WTC11 (cell line): Measurements from ENCODE around the gene TUT4. TPM values are rescaled to one million over a fixed set of nuclear protein-coding genes. Genes with fewer than 3 reads are reported as not detected.

Experiments
- ATAC-seq: fragments of 200-7000 bp; cut with Tn5 transposase; 2 replicates; pipeline ENCODE4 v1.10.0; 2021; ENCODE audit warnings: mild to moderate bottlenecking, moderate library complexity
- CTCF ChIA-PET: fragments of 300-600 bp; sonication (Branson Sonifier 250); formaldehyde crosslinking; loops from one replicate; lab custom pipeline; 2021; ENCODE audit warnings: antibody characterized with exemption; lab: Charles Lee
- POLR2A ChIA-PET: fragments of 350-600 bp; sonication (Branson Sonifier 250); formaldehyde crosslinking; loops from one replicate; lab custom pipeline; 2021; ENCODE audit warnings: antibody characterized with exemption; lab: Charles Lee
- DNase-seq: peaks from one replicate; pipeline ENCODE4 v3.0.0; 2021; ENCODE audit warnings: low spot score
- H3K27ac Mint-ChIP-seq: 2 replicates; pipeline ENCODE4 v1.8.0; 2021; ENCODE audit warnings: mixed read lengths
- H3K27me3 Mint-ChIP-seq: 2 replicates; pipeline ENCODE4 v1.8.0; 2021; ENCODE audit warnings: low read depth, mild to moderate bottlenecking, moderate library complexity, mixed read lengths
- H3K36me3 Mint-ChIP-seq: 2 replicates; pipeline ENCODE4 v1.8.0; 2021; ENCODE audit warnings: mixed read lengths
- H3K4me1 Mint-ChIP-seq: 2 replicates; pipeline ENCODE4 v1.8.0; 2022; ENCODE audit warnings: mixed read lengths
- H3K4me3 Mint-ChIP-seq: 2 replicates; pipeline ENCODE4 v1.8.0; 2021; ENCODE audit warnings: mild to moderate bottlenecking, moderate library complexity, mixed read lengths
- H3K9me3 Mint-ChIP-seq: 2 replicates; pipeline ENCODE4 v1.8.0; 2021; ENCODE audit warnings: mixed read lengths
- CREB1 ChIP-seq: sonication (generic); formaldehyde crosslinking; IDR thresholded peaks from 2 replicates; pipeline ENCODE4 v1.8.0; 2023; ENCODE audit warnings: mild to moderate bottlenecking, missing genetic modification reagents
- ELF4 ChIP-seq: sonication (generic); formaldehyde crosslinking; IDR thresholded peaks from 2 replicates; pipeline ENCODE4 v1.8.1; 2022; ENCODE audit warnings: low read depth, mild to moderate bottlenecking, moderate library complexity, missing genetic modification reagents
- FOXK1 ChIP-seq: sonication (generic); formaldehyde crosslinking; IDR thresholded peaks from 2 replicates; pipeline ENCODE4 v1.8.0; 2022; ENCODE audit warnings: mild to moderate bottlenecking, moderate library complexity, missing genetic modification reagents
- JUN ChIP-seq: sonication (generic); formaldehyde crosslinking; IDR thresholded peaks from 2 replicates; pipeline ENCODE4 v1.8.0; 2023; ENCODE audit warnings: mild to moderate bottlenecking, missing genetic modification reagents
- SOX15 ChIP-seq: fragments of 250-450 bp; sonication (Bioruptor Pico); IDR thresholded peaks from 2 replicates; pipeline ENCODE4 v1.9.0; 2021; ENCODE audit warnings: mild to moderate bottlenecking
- SP1 ChIP-seq: sonication (generic); formaldehyde crosslinking; conservative IDR thresholded peaks from 2 replicates; pipeline ENCODE4 v1.8.1; 2022; ENCODE audit warnings: missing genetic modification reagents
- ZNF121 ChIP-seq: sonication (generic); formaldehyde crosslinking; IDR thresholded peaks from 2 replicates; pipeline ENCODE4 v1.8.0; 2023; ENCODE audit warnings: missing genetic modification reagents
- ZNF263 ChIP-seq: sonication (generic); formaldehyde crosslinking; IDR thresholded peaks from 2 replicates; pipeline ENCODE4 v1.8.1; 2022; ENCODE audit warnings: low read depth, mild to moderate bottlenecking, moderate library complexity, missing genetic modification reagents
- ZNF671 ChIP-seq: fragments of 250-450 bp; sonication (Bioruptor Pico); IDR thresholded peaks from 2 replicates; pipeline ENCODE4 v1.8.0; 2021; ENCODE audit warnings: mild to moderate bottlenecking
- total RNA-seq: library from RNA; stranded (reverse); gene quantifications from 3 replicates; pipeline ENCODE4 v1.2.3, GENCODE V29; 2021
- TF ChIP-seq, protein P1 (sequence below): sonication (generic); formaldehyde crosslinking; IDR thresholded peaks from 2 replicates; pipeline ENCODE4 v1.8.0; 2022; ENCODE audit warnings: mild to moderate bottlenecking, missing genetic modification reagents
- TF ChIP-seq, protein P2 (sequence below): sonication (generic); formaldehyde crosslinking; IDR thresholded peaks from 2 replicates; pipeline ENCODE4 v1.8.1; 2023; ENCODE audit warnings: mild to moderate bottlenecking, missing genetic modification reagents, borderline replicate concordance
- TF ChIP-seq, protein P3 (sequence below): sonication (generic); formaldehyde crosslinking; IDR thresholded peaks from 2 replicates; pipeline ENCODE4 v1.8.0; 2023; ENCODE audit warnings: missing genetic modification reagents, mild to moderate bottlenecking, borderline replicate concordance
- TF ChIP-seq, protein P4 (sequence below): fragments of 250-450 bp; sonication (Bioruptor Pico); IDR thresholded peaks from 2 replicates; pipeline ENCODE4 v1.9.0; 2021; ENCODE audit warnings: mild to moderate bottlenecking, borderline replicate concordance
- TF ChIP-seq, protein P5 (sequence below): fragments of 250-450 bp; sonication (Bioruptor Pico); IDR thresholded peaks from 2 replicates; pipeline ENCODE4 v2.1.2; 2022; ENCODE audit warnings: mild to moderate bottlenecking, moderate library complexity
- TF ChIP-seq, protein P6 (sequence below): sonication (generic); formaldehyde crosslinking; IDR thresholded peaks from 2 replicates; pipeline ENCODE4 v1.8.1; 2022; ENCODE audit warnings: mild to moderate bottlenecking, missing genetic modification reagents, moderate library complexity, borderline replicate concordance
- TF ChIP-seq, protein P7 (sequence below): sonication (generic); formaldehyde crosslinking; IDR thresholded peaks from 2 replicates; pipeline ENCODE4 v1.8.0; 2023; ENCODE audit warnings: missing genetic modification reagents
- TF ChIP-seq, protein P8 (sequence below): sonication (generic); formaldehyde crosslinking; IDR thresholded peaks from 2 replicates; pipeline ENCODE4 v1.8.1; 2022; ENCODE audit warnings: low read depth, missing genetic modification reagents, borderline replicate concordance
- TF ChIP-seq, protein P9 (sequence below): sonication (generic); formaldehyde crosslinking; IDR thresholded peaks from 2 replicates; pipeline ENCODE4 v1.8.1; 2022; ENCODE audit warnings: mild to moderate bottlenecking, moderate library complexity, missing genetic modification reagents

Gene TUT4
- total RNA-seq, 1 experiment from 2014 or later = 63.3 TPM

DNA sequence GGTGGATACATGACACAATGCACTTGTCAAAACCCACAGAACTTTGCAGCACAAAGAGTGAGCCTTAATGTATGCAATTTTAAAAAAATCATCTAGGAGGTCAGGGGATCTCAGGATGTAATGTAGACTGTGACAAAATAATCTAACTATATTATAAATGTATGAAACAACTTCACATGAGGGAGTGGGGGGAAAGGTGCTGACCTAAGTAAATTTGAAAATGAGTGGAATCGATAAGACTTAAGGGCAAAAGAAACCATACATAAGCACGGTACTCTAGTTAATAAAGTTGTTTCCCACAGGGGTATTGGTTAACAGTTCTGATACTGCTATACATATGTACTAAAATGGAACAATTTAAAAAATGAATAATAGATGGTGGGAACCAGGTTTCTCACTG, 83.8 kb downstream of the TUT4 start:
- ATAC-seq = no peak
- peaks cover 9% of the 10 kb centered on the region for H3K36me3 Mint-ChIP-seq
- CTCF ChIA-PET = no interaction called here

More for the DNA sequence above, 83.8 kb downstream of the TUT4 start:
- no peaks in the 10 kb centered on the region for H3K9me3 Mint-ChIP-seq
- no peak for DNase-seq
- POLR2A ChIA-PET = interaction anchor here (0.7 kb wide), 1 partner anchor 164 kb away, joined by 4 read pairs; no protein-coding TSS in a partner anchor
- H3K27me3 Mint-ChIP-seq = no peaks in the 10 kb centered on the region
- H3K27ac Mint-ChIP-seq = no peak overlapping the region
- TF ChIP-seq ZNF671 (CRISPR knock-in tag) (no peak), CREB1 (no peak), SP1 (CRISPR knock-in tag) (no peak), SOX15 (CRISPR knock-in tag) (no peak), JUN (CRISPR knock-in tag) (no peak), ZNF121 (CRISPR knock-in tag) (no peak), FOXK1 (CRISPR knock-in tag) (no peak), ZNF263 (CRISPR knock-in tag) (no peak), ELF4 (CRISPR knock-in tag) (no peak)
- TF ChIP-seq, protein P1, sequence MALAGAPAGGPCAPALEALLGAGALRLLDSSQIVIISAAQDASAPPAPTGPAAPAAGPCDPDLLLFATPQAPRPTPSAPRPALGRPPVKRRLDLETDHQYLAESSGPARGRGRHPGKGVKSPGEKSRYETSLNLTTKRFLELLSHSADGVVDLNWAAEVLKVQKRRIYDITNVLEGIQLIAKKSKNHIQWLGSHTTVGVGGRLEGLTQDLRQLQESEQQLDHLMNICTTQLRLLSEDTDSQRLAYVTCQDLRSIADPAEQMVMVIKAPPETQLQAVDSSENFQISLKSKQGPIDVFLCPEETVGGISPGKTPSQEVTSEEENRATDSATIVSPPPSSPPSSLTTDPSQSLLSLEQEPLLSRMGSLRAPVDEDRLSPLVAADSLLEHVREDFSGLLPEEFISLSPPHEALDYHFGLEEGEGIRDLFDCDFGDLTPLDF (CRISPR knock-in tag) = no peak
- TF ChIP-seq, protein P2, sequence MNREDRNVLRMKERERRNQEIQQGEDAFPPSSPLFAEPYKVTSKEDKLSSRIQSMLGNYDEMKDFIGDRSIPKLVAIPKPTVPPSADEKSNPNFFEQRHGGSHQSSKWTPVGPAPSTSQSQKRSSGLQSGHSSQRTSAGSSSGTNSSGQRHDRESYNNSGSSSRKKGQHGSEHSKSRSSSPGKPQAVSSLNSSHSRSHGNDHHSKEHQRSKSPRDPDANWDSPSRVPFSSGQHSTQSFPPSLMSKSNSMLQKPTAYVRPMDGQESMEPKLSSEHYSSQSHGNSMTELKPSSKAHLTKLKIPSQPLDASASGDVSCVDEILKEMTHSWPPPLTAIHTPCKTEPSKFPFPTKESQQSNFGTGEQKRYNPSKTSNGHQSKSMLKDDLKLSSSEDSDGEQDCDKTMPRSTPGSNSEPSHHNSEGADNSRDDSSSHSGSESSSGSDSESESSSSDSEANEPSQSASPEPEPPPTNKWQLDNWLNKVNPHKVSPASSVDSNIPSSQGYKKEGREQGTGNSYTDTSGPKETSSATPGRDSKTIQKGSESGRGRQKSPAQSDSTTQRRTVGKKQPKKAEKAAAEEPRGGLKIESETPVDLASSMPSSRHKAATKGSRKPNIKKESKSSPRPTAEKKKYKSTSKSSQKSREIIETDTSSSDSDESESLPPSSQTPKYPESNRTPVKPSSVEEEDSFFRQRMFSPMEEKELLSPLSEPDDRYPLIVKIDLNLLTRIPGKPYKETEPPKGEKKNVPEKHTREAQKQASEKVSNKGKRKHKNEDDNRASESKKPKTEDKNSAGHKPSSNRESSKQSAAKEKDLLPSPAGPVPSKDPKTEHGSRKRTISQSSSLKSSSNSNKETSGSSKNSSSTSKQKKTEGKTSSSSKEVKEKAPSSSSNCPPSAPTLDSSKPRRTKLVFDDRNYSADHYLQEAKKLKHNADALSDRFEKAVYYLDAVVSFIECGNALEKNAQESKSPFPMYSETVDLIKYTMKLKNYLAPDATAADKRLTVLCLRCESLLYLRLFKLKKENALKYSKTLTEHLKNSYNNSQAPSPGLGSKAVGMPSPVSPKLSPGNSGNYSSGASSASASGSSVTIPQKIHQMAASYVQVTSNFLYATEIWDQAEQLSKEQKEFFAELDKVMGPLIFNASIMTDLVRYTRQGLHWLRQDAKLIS (CRISPR knock-in tag) = no peak
- TF ChIP-seq, protein P3, sequence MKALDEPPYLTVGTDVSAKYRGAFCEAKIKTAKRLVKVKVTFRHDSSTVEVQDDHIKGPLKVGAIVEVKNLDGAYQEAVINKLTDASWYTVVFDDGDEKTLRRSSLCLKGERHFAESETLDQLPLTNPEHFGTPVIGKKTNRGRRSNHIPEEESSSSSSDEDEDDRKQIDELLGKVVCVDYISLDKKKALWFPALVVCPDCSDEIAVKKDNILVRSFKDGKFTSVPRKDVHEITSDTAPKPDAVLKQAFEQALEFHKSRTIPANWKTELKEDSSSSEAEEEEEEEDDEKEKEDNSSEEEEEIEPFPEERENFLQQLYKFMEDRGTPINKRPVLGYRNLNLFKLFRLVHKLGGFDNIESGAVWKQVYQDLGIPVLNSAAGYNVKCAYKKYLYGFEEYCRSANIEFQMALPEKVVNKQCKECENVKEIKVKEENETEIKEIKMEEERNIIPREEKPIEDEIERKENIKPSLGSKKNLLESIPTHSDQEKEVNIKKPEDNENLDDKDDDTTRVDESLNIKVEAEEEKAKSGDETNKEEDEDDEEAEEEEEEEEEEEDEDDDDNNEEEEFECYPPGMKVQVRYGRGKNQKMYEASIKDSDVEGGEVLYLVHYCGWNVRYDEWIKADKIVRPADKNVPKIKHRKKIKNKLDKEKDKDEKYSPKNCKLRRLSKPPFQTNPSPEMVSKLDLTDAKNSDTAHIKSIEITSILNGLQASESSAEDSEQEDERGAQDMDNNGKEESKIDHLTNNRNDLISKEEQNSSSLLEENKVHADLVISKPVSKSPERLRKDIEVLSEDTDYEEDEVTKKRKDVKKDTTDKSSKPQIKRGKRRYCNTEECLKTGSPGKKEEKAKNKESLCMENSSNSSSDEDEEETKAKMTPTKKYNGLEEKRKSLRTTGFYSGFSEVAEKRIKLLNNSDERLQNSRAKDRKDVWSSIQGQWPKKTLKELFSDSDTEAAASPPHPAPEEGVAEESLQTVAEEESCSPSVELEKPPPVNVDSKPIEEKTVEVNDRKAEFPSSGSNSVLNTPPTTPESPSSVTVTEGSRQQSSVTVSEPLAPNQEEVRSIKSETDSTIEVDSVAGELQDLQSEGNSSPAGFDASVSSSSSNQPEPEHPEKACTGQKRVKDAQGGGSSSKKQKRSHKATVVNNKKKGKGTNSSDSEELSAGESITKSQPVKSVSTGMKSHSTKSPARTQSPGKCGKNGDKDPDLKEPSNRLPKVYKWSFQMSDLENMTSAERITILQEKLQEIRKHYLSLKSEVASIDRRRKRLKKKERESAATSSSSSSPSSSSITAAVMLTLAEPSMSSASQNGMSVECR (CRISPR knock-in tag) = no peak
- TF ChIP-seq, protein P4, sequence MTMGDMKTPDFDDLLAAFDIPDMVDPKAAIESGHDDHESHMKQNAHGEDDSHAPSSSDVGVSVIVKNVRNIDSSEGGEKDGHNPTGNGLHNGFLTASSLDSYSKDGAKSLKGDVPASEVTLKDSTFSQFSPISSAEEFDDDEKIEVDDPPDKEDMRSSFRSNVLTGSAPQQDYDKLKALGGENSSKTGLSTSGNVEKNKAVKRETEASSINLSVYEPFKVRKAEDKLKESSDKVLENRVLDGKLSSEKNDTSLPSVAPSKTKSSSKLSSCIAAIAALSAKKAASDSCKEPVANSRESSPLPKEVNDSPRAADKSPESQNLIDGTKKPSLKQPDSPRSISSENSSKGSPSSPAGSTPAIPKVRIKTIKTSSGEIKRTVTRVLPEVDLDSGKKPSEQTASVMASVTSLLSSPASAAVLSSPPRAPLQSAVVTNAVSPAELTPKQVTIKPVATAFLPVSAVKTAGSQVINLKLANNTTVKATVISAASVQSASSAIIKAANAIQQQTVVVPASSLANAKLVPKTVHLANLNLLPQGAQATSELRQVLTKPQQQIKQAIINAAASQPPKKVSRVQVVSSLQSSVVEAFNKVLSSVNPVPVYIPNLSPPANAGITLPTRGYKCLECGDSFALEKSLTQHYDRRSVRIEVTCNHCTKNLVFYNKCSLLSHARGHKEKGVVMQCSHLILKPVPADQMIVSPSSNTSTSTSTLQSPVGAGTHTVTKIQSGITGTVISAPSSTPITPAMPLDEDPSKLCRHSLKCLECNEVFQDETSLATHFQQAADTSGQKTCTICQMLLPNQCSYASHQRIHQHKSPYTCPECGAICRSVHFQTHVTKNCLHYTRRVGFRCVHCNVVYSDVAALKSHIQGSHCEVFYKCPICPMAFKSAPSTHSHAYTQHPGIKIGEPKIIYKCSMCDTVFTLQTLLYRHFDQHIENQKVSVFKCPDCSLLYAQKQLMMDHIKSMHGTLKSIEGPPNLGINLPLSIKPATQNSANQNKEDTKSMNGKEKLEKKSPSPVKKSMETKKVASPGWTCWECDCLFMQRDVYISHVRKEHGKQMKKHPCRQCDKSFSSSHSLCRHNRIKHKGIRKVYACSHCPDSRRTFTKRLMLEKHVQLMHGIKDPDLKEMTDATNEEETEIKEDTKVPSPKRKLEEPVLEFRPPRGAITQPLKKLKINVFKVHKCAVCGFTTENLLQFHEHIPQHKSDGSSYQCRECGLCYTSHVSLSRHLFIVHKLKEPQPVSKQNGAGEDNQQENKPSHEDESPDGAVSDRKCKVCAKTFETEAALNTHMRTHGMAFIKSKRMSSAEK (CRISPR knock-in tag) = no peak
- TF ChIP-seq, protein P5, sequence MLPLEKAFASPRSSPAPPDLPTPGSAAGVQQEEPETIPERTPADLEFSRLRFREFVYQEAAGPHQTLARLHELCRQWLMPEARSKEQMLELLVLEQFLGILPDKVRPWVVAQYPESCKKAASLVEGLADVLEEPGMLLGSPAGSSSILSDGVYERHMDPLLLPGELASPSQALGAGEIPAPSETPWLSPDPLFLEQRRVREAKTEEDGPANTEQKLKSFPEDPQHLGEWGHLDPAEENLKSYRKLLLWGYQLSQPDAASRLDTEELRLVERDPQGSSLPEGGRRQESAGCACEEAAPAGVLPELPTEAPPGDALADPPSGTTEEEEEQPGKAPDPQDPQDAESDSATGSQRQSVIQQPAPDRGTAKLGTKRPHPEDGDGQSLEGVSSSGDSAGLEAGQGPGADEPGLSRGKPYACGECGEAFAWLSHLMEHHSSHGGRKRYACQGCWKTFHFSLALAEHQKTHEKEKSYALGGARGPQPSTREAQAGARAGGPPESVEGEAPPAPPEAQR (CRISPR knock-in tag) = no peak
- TF ChIP-seq, protein P6, sequence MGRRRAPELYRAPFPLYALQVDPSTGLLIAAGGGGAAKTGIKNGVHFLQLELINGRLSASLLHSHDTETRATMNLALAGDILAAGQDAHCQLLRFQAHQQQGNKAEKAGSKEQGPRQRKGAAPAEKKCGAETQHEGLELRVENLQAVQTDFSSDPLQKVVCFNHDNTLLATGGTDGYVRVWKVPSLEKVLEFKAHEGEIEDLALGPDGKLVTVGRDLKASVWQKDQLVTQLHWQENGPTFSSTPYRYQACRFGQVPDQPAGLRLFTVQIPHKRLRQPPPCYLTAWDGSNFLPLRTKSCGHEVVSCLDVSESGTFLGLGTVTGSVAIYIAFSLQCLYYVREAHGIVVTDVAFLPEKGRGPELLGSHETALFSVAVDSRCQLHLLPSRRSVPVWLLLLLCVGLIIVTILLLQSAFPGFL (CRISPR knock-in tag) = no peak
- TF ChIP-seq, protein P7, sequence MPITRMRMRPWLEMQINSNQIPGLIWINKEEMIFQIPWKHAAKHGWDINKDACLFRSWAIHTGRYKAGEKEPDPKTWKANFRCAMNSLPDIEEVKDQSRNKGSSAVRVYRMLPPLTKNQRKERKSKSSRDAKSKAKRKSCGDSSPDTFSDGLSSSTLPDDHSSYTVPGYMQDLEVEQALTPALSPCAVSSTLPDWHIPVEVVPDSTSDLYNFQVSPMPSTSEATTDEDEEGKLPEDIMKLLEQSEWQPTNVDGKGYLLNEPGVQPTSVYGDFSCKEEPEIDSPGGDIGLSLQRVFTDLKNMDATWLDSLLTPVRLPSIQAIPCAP (CRISPR knock-in tag) = no peak
- TF ChIP-seq, protein P8, sequence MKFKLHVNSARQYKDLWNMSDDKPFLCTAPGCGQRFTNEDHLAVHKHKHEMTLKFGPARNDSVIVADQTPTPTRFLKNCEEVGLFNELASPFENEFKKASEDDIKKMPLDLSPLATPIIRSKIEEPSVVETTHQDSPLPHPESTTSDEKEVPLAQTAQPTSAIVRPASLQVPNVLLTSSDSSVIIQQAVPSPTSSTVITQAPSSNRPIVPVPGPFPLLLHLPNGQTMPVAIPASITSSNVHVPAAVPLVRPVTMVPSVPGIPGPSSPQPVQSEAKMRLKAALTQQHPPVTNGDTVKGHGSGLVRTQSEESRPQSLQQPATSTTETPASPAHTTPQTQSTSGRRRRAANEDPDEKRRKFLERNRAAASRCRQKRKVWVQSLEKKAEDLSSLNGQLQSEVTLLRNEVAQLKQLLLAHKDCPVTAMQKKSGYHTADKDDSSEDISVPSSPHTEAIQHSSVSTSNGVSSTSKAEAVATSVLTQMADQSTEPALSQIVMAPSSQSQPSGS (CRISPR knock-in tag) = no peak
- TF ChIP-seq, protein P9, sequence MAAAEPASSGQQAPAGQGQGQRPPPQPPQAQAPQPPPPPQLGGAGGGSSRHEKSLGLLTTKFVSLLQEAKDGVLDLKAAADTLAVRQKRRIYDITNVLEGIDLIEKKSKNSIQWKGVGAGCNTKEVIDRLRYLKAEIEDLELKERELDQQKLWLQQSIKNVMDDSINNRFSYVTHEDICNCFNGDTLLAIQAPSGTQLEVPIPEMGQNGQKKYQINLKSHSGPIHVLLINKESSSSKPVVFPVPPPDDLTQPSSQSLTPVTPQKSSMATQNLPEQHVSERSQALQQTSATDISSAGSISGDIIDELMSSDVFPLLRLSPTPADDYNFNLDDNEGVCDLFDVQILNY (CRISPR knock-in tag) = no peak
- TF ChIP-seq, all 79 proteins: peak for 0
- Mint-ChIP-seq H3K4me1 (no peaks in the 10 kb centered on the region), H3K4me3 (no peak overlapping the region)
